ENCODE results near the gene KCNIP4.

GRCh38 chr4:21628916-21629610 is 319.5 kb downstream of the KCNIP4 start:
- TF ChIP-seq, protein P1, sequence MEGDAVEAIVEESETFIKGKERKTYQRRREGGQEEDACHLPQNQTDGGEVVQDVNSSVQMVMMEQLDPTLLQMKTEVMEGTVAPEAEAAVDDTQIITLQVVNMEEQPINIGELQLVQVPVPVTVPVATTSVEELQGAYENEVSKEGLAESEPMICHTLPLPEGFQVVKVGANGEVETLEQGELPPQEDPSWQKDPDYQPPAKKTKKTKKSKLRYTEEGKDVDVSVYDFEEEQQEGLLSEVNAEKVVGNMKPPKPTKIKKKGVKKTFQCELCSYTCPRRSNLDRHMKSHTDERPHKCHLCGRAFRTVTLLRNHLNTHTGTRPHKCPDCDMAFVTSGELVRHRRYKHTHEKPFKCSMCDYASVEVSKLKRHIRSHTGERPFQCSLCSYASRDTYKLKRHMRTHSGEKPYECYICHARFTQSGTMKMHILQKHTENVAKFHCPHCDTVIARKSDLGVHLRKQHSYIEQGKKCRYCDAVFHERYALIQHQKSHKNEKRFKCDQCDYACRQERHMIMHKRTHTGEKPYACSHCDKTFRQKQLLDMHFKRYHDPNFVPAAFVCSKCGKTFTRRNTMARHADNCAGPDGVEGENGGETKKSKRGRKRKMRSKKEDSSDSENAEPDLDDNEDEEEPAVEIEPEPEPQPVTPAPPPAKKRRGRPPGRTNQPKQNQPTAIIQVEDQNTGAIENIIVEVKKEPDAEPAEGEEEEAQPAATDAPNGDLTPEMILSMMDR (conservative IDR thresholded peaks at IDR 0.05; ENCODE audit: low read depth in 2 of 2): no peak
- TF ChIP-seq CREB1 (CRISPR knock-in tag; IDR thresholded peaks at IDR 0.05; ENCODE audit: low read depth): no peak
- no peak for TF ChIP-seq REST (IDR thresholded peaks at IDR 0.05; ENCODE audit: unreplicated experiment)
- TF ChIP-seq POLR2AphosphoS5 (IDR thresholded peaks at IDR 0.05; ENCODE audit: low read depth): no peak
- TF ChIP-seq EZH2 (IDR thresholded peaks at IDR 0.05; ENCODE audit: low read depth, unreplicated experiment): no peak
- TF ChIP-seq JUNB (IDR thresholded peaks at IDR 0.05; ENCODE audit: unreplicated experiment): no peak
- TF ChIP-seq ZNF462 (CRISPR knock-in tag; IDR thresholded peaks at IDR 0.05): no peak
